Loucy (cell line): ENCODE measurements around the gene SSBP2.

ENCODE experiments used
- CTCF ChIP-seq: fragments of 200-600 bp; sonication (generic); conservative IDR thresholded peaks from 2 replicates; pipeline ENCODE4 v1.5.1; 2014; ENCODE audit warnings: mild to moderate bottlenecking, antibody characterized with exemption, low read length
- EZH2phosphoT487 ChIP-seq: fragments of 200-600 bp; IDR thresholded peaks from 2 replicates; pipeline ENCODE4 v1.6.1; 2018; ENCODE audit warnings: antibody characterized with exemption, mild to moderate bottlenecking, moderate library complexity, borderline replicate concordance

GRCh38 chr5:81520769-81521168, 230.1 kb downstream of the SSBP2 start:
- TF ChIP-seq CTCF (no peak), EZH2phosphoT487 (no peak)
